Adipocyte (in vitro differentiated cells): ENCODE data around the gene CCR6.

Source experiments
- DNase-seq: peaks from one replicate; pipeline ENCODE4 v3.0.0-alpha.2; 2015; ENCODE audit warnings: low read depth
- H3K27me3 ChIP-seq: replicated peaks from 2 replicates; pipeline ENCODE4 v1.7.0; 2013; ENCODE audit warnings: mild to moderate bottlenecking, low read length, moderate library complexity; ENCODE audit not compliant: control insufficient read depth, insufficient read depth
- H3K36me3 ChIP-seq: 2 replicates; pipeline ENCODE4 v1.7.0; 2013; ENCODE audit warnings: low read length, mild to moderate bottlenecking, moderate library complexity; ENCODE audit not compliant: control insufficient read depth, insufficient read depth, severe bottlenecking
- H3K4me1 ChIP-seq: 2 replicates; pipeline ENCODE4 v1.7.0; 2013; ENCODE audit warnings: mild to moderate bottlenecking, low read length, moderate library complexity; ENCODE audit not compliant: control insufficient read depth, insufficient read depth
- H3K4me3 ChIP-seq: 2 replicates; pipeline ENCODE4 v1.7.0; 2013; ENCODE audit warnings: mild to moderate bottlenecking, low read length, moderate library complexity
- H3K9ac ChIP-seq: 2 replicates; pipeline ENCODE4 v1.7.0; 2013; ENCODE audit warnings: mild to moderate bottlenecking, low read length, moderate library complexity
- H3K9me3 ChIP-seq: 2 replicates; pipeline ENCODE4 v1.7.0; 2013; ENCODE audit warnings: mild to moderate bottlenecking, low read length, moderate library complexity; ENCODE audit not compliant: control insufficient read depth

Gene CCR6

GRCh38 chr6:167136376-167136775, 13.5 kb downstream of the CCR6 start:
- H3K9ac ChIP-seq, result no peak overlapping the region
- H3K4me3 ChIP-seq, result no peak overlapping the region
- DNase-seq, result no peak
- H3K36me3 ChIP-seq, result no peaks in the 10 kb centered on the region
- peaks cover 38% of the 10 kb centered on the region for H3K27me3 ChIP-seq
- H3K4me1 ChIP-seq, result no peaks in the 10 kb centered on the region
- peaks cover 4% of the 10 kb centered on the region for H3K9me3 ChIP-seq

- H3K36me3 ChIP-seq, result no peaks in the 10 kb centered on the region
- no peak overlapping the region for H3K4me3 ChIP-seq
- H3K9me3 ChIP-seq, result peaks cover 4% of the 10 kb centered on the region
- no peak overlapping the region for H3K9ac ChIP-seq
- no peaks in the 10 kb centered on the region for H3K4me1 ChIP-seq
- no peak for DNase-seq
- H3K27me3 ChIP-seq, result peaks cover 44% of the 10 kb centered on the region
These were observed 14.2 kb downstream of the CCR6 start for GRCh38 chr6:167137081-167137480.

GRCh38 chr6:167137881-167138280, 15.0 kb downstream of the CCR6 start:
- DNase-seq, result no peak
- Histone ChIP-seq H3K4me3 (no peak overlapping the region), H3K9ac (no peak overlapping the region), H3K9me3 (peaks cover 4% of the 10 kb centered on the region), H3K4me1 (no peaks in the 10 kb centered on the region), H3K36me3 (no peaks in the 10 kb centered on the region), H3K27me3 (peaks cover 44% of the 10 kb centered on the region)

GRCh38 chr6:167139761-167140160, 16.9 kb downstream of the CCR6 start:
- peaks cover 7% of the 10 kb centered on the region for H3K9me3 ChIP-seq
- no peak for DNase-seq

GRCh38 chr6:167140589-167141474, 17.9 kb downstream of the CCR6 start:
- peak; percentile 1 for DNase-seq
- H3K4me3 ChIP-seq, result no peak overlapping the region
- H3K9ac ChIP-seq, result no peak overlapping the region
- H3K27me3 ChIP-seq, result peaks cover 49% of the 10 kb centered on the region
- H3K4me1 ChIP-seq, result no peaks in the 10 kb centered on the region
- H3K36me3 ChIP-seq, result no peaks in the 10 kb centered on the region
- H3K9me3 ChIP-seq, result peaks cover 11% of the 10 kb centered on the region

More at GRCh38 chr6:167139761-167140160, 16.9 kb downstream of the CCR6 start:
- Histone ChIP-seq H3K4me3 (no peak overlapping the region), H3K4me1 (no peaks in the 10 kb centered on the region), H3K27me3 (peaks cover 47% of the 10 kb centered on the region), H3K36me3 (no peaks in the 10 kb centered on the region), H3K9ac (no peak overlapping the region)

GRCh38 chr6:167141667-167142432, 19.0 kb downstream of the CCR6 start:
- Histone ChIP-seq H3K27me3 (peaks cover 58% of the 10 kb centered on the region), H3K4me1 (no peaks in the 10 kb centered on the region), H3K9me3 (peaks cover 11% of the 10 kb centered on the region), H3K4me3 (no peak overlapping the region), H3K36me3 (no peaks in the 10 kb centered on the region), H3K9ac (no peak overlapping the region)
- DNase-seq, result no peak

GRCh38 chr6:167142433-167142761, 19.5 kb downstream of the CCR6 start:
- no peak overlapping the region for H3K4me3 ChIP-seq
- peaks cover 7% of the 10 kb centered on the region for H3K9me3 ChIP-seq
- H3K9ac ChIP-seq, result no peak overlapping the region
- no peak for DNase-seq
- no peaks in the 10 kb centered on the region for H3K36me3 ChIP-seq
- H3K4me1 ChIP-seq, result no peaks in the 10 kb centered on the region
- H3K27me3 ChIP-seq, result peaks cover 60% of the 10 kb centered on the region

GRCh38 chr6:167143041-167143440, 20.1 kb downstream of the CCR6 start:
- Histone ChIP-seq H3K9me3 (peaks cover 7% of the 10 kb centered on the region), H3K4me3 (no peak overlapping the region), H3K36me3 (no peaks in the 10 kb centered on the region), H3K9ac (no peak overlapping the region), H3K4me1 (no peaks in the 10 kb centered on the region), H3K27me3 (peaks cover 59% of the 10 kb centered on the region)
- DNase-seq, result no peak

- Histone ChIP-seq H3K36me3 (no peaks in the 10 kb centered on the region), H3K9ac (no peak overlapping the region), H3K27me3 (peaks cover 43% of the 10 kb centered on the region), H3K4me1 (no peaks in the 10 kb centered on the region), H3K4me3 (no peak overlapping the region), H3K9me3 (peaks cover 7% of the 10 kb centered on the region)
- DNase-seq, result no peak
These were observed 22.6 kb downstream of the CCR6 start for GRCh38 chr6:167145461-167145860.

GRCh38 chr6:167146135-167146534, 23.2 kb downstream of the CCR6 start:
- DNase-seq, result no peak
- Histone ChIP-seq H3K4me3 (no peak overlapping the region), H3K27me3 (peaks cover 36% of the 10 kb centered on the region), H3K4me1 (no peaks in the 10 kb centered on the region), H3K36me3 (no peaks in the 10 kb centered on the region), H3K9me3 (peaks cover 7% of the 10 kb centered on the region), H3K9ac (no peak overlapping the region)

- no peak for DNase-seq
- Histone ChIP-seq H3K9me3 (peaks cover 7% of the 10 kb centered on the region), H3K4me1 (no peaks in the 10 kb centered on the region)
These were observed 24.1 kb downstream of the CCR6 start for GRCh38 chr6:167146977-167147376.

More at GRCh38 chr6:167146977-167147376, 24.1 kb downstream of the CCR6 start:
- Histone ChIP-seq H3K27me3 (peaks cover 28% of the 10 kb centered on the region), H3K4me3 (no peak overlapping the region), H3K36me3 (no peaks in the 10 kb centered on the region), H3K9ac (no peak overlapping the region)
